GM12878 (cell line): ENCODE measurements around the gene C1QTNF12. TPM values are rescaled to one million over a fixed set of nuclear protein-coding genes. Genes with fewer than 3 reads are reported as not detected.

Experiments
- ATAC-seq: fragments of 200-7000 bp; cut with Tn5 transposase; 3 replicates; pipeline ENCODE4 v1.9.1; 2020; ENCODE audit warnings: mild to moderate bottlenecking, moderate library complexity
- BruUV-seq: library from RNA; stranded (reverse); fragments of 400-500 nt; replicated peaks from 2 replicates; lab custom pipeline; 2021; lab: Mats Ljungman, UMichigan
- CTCF ChIA-PET: fragments of 300-600 bp; sonication (Branson Sonifier 250); formaldehyde crosslinking; extraction: SDS; loops from one replicate; lab custom pipeline; 2021; ENCODE audit warnings: inconsistent platforms; lab: Yijun Ruan, JAX
- POLR2A ChIA-PET: fragments of 350-600 bp; formaldehyde crosslinking; extraction: SDS; loops from one replicate; lab custom pipeline; 2021; ENCODE audit warnings: inconsistent platforms; lab: Charles Lee
- RAD21 ChIA-PET: fragments of 300-600 bp; sonication (Branson Sonifier 250); formaldehyde crosslinking; loops from one replicate; lab custom pipeline; 2023; ENCODE audit warnings: antibody characterized with exemption; ENCODE audit not compliant: unreplicated experiment; lab: Charles Lee
- SMC1A ChIA-PET: fragments of 300-600 bp; sonication (Branson Sonifier 250); formaldehyde crosslinking; loops from one replicate; lab custom pipeline; 2023; ENCODE audit not compliant: unreplicated experiment, uncharacterized antibody; lab: Charles Lee
- DNase-seq: peaks from one replicate; pipeline ENCODE4 v3.0.0-alpha.2; 2011; ENCODE audit warnings: low read depth, low spot score
- FAIRE-seq: peaks from 3 replicates; lab custom pipeline; 2011; peaks lifted over from hg19 to GRCh38; lab: Jason Lieb, UNC
- H2AFZ ChIP-seq: 2 replicates; pipeline ENCODE4 v1.6.0; 2011; ENCODE audit warnings: low read depth, low read length, control low read depth; ENCODE audit not compliant: control insufficient read depth
- H3K27ac ChIP-seq: 2 replicates; pipeline ENCODE4 v1.5.1; 2011; ENCODE audit warnings: control low read depth; ENCODE audit not compliant: control insufficient read depth, insufficient read depth
- H3K27me3 ChIP-seq, 2 experiments: replicated peaks in 1 of 2; 2 replicates each; pipeline versions ENCODE4 v1.6.0 to v1.6.1; 2011; ENCODE audit warnings: low read length in 1 of 2; ENCODE audit not compliant: control insufficient read depth in 2 of 2, insufficient read depth in 2 of 2
- H3K36me3 ChIP-seq, 2 experiments: 2 replicates each; pipeline ENCODE4 v1.5.1; 2011; ENCODE audit warnings: low read length in 1 of 2; ENCODE audit not compliant: control insufficient read depth in 2 of 2, insufficient read depth in 2 of 2
- H3K4me1 ChIP-seq: 2 replicates; pipeline ENCODE4 v1.6.1; 2011; ENCODE audit warnings: mild to moderate bottlenecking, low read length, moderate library complexity, mixed read lengths; ENCODE audit not compliant: control insufficient read depth, insufficient read depth
- H3K4me2 ChIP-seq: 2 replicates; pipeline ENCODE4 v1.6.0; 2011; ENCODE audit warnings: control low read depth; ENCODE audit not compliant: control insufficient read depth, insufficient read depth
- H3K4me3 ChIP-seq: fragments of 200-600 bp; sonication (generic); 2 replicates; pipeline ENCODE4 v1.5.1; 2016
- H3K79me2 ChIP-seq: 2 replicates; pipeline ENCODE4 v1.6.0; 2011; ENCODE audit warnings: low read length; ENCODE audit not compliant: control insufficient read depth, insufficient read depth
- H3K9ac ChIP-seq: 2 replicates; pipeline ENCODE4 v1.8.0; 2011; ENCODE audit warnings: low read length, control low read depth, mixed read lengths; ENCODE audit not compliant: control insufficient read depth, insufficient read depth
- H3K9me3 ChIP-seq: replicated peaks from 3 replicates; pipeline ENCODE4 v1.5.1; 2011; ENCODE audit warnings: mild to moderate bottlenecking, low read length; ENCODE audit not compliant: control insufficient read depth, insufficient read depth
- H4K20me1 ChIP-seq: 2 replicates; pipeline ENCODE4 v1.6.0; 2011; ENCODE audit not compliant: control insufficient read depth, insufficient read depth
- BCL11A ChIP-seq: IDR thresholded peaks from 2 replicates; pipeline ENCODE4 v1.6.1; 2011; ENCODE audit warnings: low read depth, low read length
- BRCA1 ChIP-seq: IDR thresholded peaks from 2 replicates; pipeline ENCODE4 v1.6.1; 2011; ENCODE audit warnings: low read depth, low read length, improper control_type of control experiment
- CUX1 ChIP-seq: IDR thresholded peaks from 2 replicates; pipeline ENCODE4 v1.6.1; 2012; ENCODE audit warnings: improper control_type of control experiment, low read depth, low read length; ENCODE audit not compliant: insufficient replicate concordance
- HDGF ChIP-seq: fragments of 450-650 bp; IDR thresholded peaks from 2 replicates; pipeline ENCODE4 v1.6.1; 2016; ENCODE audit warnings: antibody characterized with exemption
- MEF2A ChIP-seq: IDR thresholded peaks from 2 replicates; pipeline ENCODE4 v1.6.1; 2011; ENCODE audit warnings: low read depth, mild to moderate bottlenecking, low read length, moderate library complexity; ENCODE audit not compliant: insufficient read depth
- MLLT1 ChIP-seq: fragments of 450-650 bp; IDR thresholded peaks from 2 replicates; pipeline ENCODE4 v1.6.1; 2016; ENCODE audit warnings: mild to moderate bottlenecking
- MTA3 ChIP-seq: IDR thresholded peaks from 2 replicates; pipeline ENCODE4 v1.6.1; 2012; ENCODE audit warnings: low read length, inconsistent platforms, borderline replicate concordance
- NR2C1 ChIP-seq: fragments of 450-650 bp; IDR thresholded peaks from 2 replicates; pipeline ENCODE4 v1.6.1; 2017; ENCODE audit warnings: antibody characterized with exemption, mild to moderate bottlenecking, moderate library complexity
- SIN3A ChIP-seq: IDR thresholded peaks from 2 replicates; pipeline ENCODE4 v1.6.1; 2012; ENCODE audit warnings: low read depth, low read length, improper control_type of control experiment
- SREBF1 ChIP-seq: IDR thresholded peaks from 2 replicates; pipeline ENCODE4 v1.6.1; 2012; ENCODE audit warnings: mild to moderate bottlenecking, low read length
- SUPT20H ChIP-seq: IDR thresholded peaks from 2 replicates; pipeline ENCODE4 v1.6.1; 2011; ENCODE audit warnings: low read depth, mild to moderate bottlenecking, low read length, moderate library complexity, borderline replicate concordance; ENCODE audit not compliant: control insufficient read depth
- ZBTB4 ChIP-seq: fragments of 450-650 bp; formaldehyde crosslinking; IDR thresholded peaks from 2 replicates; pipeline ENCODE4 v1.4.0; 2022; ENCODE audit warnings: mild to moderate bottlenecking, moderate library complexity
- WGBS: methylation state at CpG from one replicate; pipeline ENCODE4 v1.1.6; 2016; ENCODE audit warnings: low lambda C conversion rate; ENCODE audit not compliant: insufficient replicate concordance, insufficient coverage; ENCODE audit errors: missing lambda C conversion rate; 5-methylcytosine and 5-hydroxymethylcytosine counted together
- in situ Hi-C: fragments of 300-500 bp; cut with MboI; formaldehyde crosslinking; loops from 9 replicates; pipeline ENCODE4 v1.14.3; 2018; ENCODE audit warnings: mixed read lengths
- intact Hi-C: fragments of 100-400 bp; cut with micrococcal nuclease; formaldehyde crosslinking; loops from one replicate; pipeline ENCODE4 v1.14.2; 2022; ENCODE audit not compliant: unreplicated experiment
- polyA plus RNA-seq, 11 experiments: library from polyadenylated mRNA; depleted of rRNA in 4 of 11; unstranded in 6 of 11; stranded (reverse) in 5 of 11; fragments of >200 nt; fragmentation: Nextera tagmentation in 4 of 11; fragmentation: Illumina TruSeq in 1 of 11; extraction: Ambion mirVana in 4 of 11; extraction: Trizol in 1 of 11; gene quantifications; 1 replicate in 1 of 11; 2 replicates in 10 of 11; pipeline versions ENCODE4 v1.2.1 to v1.2.3, GENCODE V29; 2011 to 2016; ENCODE audit warnings: inconsistent platforms in 2 of 11, missing spikeins in 2 of 11, low read depth in 1 of 11
- total RNA-seq, 4 experiments: library from RNA; depleted of rRNA in 3 of 4; stranded (reverse); fragments of >200 nt in 3 of 4; fragmentation: Illumina TruSeq in 1 of 4; extraction: Trizol in 1 of 4; gene quantifications; 2 replicates each; pipeline versions ENCODE4 v1.2.1 to v1.2.3, GENCODE V29; 2013 to 2021

C1QTNF12 gene
- total and polyA plus RNA-seq, 10 of the 15 experiments (the other 5 are each of a cell fraction or from before 2014, with no cell fraction given), result 0.17 to 1.0 (median 0.31) TPM; not detected in 5

GRCh38 chr1:1223891-1224290, 22.6 kb downstream of the C1QTNF12 start:
- DNase-seq (no peak), ATAC-seq (no peak), FAIRE-seq (no peak)
- no peak for TF ChIP-seq BCL11A
- no peak for TF ChIP-seq HDGF
- no peak for TF ChIP-seq SUPT20H
- no peak for TF ChIP-seq MTA3
- TF ChIP-seq ZBTB4 (CRISPR knock-in tag), result no peak
- no peak for TF ChIP-seq CUX1
- TF ChIP-seq SREBF1, result no peak
- no peak for TF ChIP-seq NR2C1
- no peak for TF ChIP-seq MLLT1
- no peak for TF ChIP-seq BRCA1
- TF ChIP-seq MEF2A, result no peak
- TF ChIP-seq SIN3A, result no peak
- ChIA-PET CTCF (no interaction called here), SMC1A (no interaction called here), RAD21 (no interaction called here), POLR2A (no interaction called here)
- no peaks in the 10 kb centered on the region for H4K20me1 ChIP-seq
- in situ Hi-C loops, result no loop called here
- H3K36me3 ChIP-seq, result peaks cover 8 to 51% of the 10 kb centered on the region in 2 experiments; a peak in 3 of 4 replicates
- no peak overlapping the region for H2AFZ ChIP-seq
- H3K4me3 ChIP-seq, result no peak overlapping the region
- H3K4me2 ChIP-seq, result no peak overlapping the region
- intact Hi-C loops, result no loop called here
- no peak overlapping the region for H3K9ac ChIP-seq
- no peaks in the 10 kb centered on the region for H3K4me1 ChIP-seq
- WGBS, result 98% methylated on average over 18 of the region's 21 CpGs
- no peaks in the 10 kb centered on the region for H3K9me3 ChIP-seq
- H3K79me2 ChIP-seq, result peaks cover 13% of the 10 kb centered on the region
- H3K27me3 ChIP-seq, result no peaks in the 10 kb centered on the region
- H3K27ac ChIP-seq, result no peak overlapping the region
- BruUV-seq, result no TSS peak
